Activated CD8-positive, alpha-beta memory T cell treated with anti-CD3 and anti-CD28 coated beads for 48 hours (primary cell): ENCODE results near the gene AKAP11.

ENCODE experiments used
- DNase-seq, 3 experiments: peaks; one replicate each; pipeline ENCODE4 v3.0.0-alpha.2; 2020; ENCODE audit warnings: low read depth in 2 of 3, low spot score in 2 of 3

Gene AKAP11

GRCh38 chr13:42329239-42329638 lies 57.3 kb downstream of the AKAP11 start:
- DNase-seq = no peak

DNA sequence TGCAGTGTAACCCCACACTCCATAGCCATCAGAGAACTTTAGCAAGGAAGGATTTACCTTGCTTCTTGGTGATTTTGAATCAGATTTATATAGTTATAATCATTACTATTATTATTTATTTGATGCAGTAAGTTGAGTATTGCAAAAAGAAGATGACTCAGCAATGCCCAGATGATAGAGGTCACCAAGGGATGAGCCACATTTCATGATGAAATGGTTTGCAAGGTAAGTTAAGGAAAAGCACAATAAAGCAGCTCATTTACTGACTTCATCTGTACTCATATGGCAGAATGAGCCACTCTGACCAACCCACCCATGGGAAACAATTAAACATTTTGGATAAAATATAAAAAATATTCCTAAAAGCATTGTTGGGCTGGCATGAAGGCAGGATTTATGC lies 59.1 kb downstream of the AKAP11 start:
- DNase-seq = no peak

GRCh38 chr13:42333613-42334328 lies 61.8 kb downstream of the AKAP11 start:
- no peak for DNase-seq

- no peak for DNase-seq
Measured at GRCh38 chr13:42334329-42334706, 62.4 kb downstream of the AKAP11 start.

- no peak for DNase-seq
Measured at GRCh38 chr13:42337808-42338600, 66.1 kb downstream of the AKAP11 start.

DNA sequence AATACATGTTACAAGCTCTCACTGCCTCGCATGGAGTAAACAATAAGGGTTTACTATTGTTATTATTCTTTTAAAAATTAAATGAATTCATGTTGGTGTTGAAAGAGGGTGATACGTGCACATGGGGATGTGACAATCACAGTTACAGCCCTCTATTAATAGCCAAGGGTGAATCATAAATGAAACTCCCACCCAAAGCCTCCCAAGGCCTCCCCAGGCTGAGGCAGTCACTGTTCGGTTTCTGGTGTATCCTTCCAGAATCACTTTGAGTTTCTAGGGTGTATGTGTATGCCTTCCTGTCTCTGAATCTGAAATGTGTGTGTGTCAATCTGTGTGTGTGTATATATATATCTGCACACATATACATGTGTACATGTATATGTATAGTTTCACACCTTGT lies 73.4 kb downstream of the AKAP11 start:
- DNase-seq = no peak

GRCh38 chr13:42348576-42348975 lies 76.6 kb downstream of the AKAP11 start:
- DNase-seq = no peak

DNA sequence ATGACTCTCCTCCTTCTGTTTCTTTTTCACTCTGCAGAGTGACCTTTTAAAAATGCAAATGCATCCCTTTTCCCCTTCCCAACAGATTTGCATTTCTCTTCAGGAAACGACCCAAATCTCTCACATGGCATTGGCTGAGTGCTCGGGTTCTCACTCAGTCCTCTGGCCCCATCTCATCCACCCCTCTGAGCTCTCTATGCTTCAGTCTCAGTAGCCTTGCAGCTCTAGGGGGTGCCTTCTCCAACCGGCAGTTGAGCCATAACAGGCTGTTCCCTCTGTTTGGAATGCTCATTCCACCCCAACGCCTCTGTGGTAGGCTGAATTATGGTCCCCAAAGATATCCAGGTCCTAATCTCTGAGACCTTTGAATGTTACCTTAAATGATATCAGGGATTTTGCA lies 78.2 kb downstream of the AKAP11 start:
- no peak for DNase-seq

- DNase-seq = no peak
Measured at GRCh38 chr13:42354241-42355091, 82.5 kb downstream of the AKAP11 start.

DNA sequence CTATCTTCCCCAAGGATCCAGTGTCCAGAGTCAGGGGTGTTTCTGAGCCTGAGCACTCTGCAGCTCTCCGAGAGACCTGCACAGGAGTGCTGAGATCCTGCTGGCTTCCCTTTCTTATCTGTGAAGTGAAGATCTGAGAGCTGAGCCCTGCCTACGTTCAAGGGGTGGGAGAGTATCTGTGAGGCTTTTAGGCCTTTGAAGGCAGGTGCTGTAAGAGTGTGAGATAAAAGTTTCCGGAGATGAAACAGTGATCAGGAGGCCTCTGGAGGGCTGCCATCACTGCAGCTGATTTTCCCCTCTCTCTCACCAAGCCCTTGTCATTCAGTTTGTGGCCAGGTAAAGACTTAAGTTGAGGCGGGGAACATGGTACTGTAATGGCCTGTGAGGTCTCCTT lies 83.1 kb downstream of the AKAP11 start:
- DNase-seq = peak in 1 of 3 experiments; percentile 37

DNA sequence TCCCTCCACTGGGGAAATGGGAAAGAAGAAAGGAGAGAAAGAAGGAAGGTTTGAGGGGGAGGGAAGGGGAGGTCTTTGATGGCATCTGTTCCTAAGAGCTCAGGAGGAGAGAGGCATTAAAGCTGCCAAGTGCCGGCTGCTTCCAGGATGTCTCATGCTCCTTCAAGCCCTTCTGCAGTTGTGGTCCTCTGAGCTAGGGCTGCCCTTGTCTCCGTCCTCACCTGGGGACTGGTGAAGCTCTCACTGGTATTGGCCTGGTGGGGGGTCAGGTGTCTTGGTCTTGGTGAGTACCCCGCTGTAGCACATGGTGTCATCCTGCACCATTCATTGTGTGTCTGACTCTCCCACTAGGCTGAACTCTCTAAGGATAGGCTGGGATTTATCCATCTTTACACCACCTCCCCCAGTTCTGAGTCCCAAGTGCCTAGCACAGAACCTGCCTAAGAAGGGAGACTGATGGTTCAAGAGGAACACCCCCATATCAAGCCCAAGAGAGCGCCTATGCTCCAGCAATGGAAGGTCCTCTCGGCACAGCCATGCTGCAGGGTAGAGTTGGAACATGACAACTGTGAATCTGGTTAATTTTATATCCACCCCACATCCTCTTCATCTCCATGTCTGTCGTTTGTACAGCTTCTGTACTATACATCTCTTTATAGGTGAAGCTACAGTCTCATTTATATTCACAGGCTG lies 83.7 kb downstream of the AKAP11 start:
- DNase-seq = no peak

DNA sequence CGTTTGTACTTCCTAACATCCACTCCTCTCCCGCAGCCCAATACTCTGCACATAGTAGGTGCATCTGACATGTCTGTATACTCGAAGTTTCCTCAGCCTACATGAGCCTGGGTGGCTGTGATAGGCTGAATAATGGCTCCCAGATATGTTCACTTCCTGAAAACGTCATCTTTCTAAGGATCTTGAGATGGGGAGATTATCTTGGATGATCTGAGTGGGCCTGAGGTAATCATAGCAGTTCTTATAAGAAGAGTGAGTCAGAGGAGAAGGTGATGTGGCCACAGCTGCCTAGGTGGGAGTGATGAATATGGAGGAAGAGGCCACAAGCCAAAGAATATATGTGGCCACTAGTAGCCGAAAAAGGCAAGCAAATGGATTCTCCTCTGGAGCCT lies 84.2 kb downstream of the AKAP11 start:
- no peak for DNase-seq

DNA sequence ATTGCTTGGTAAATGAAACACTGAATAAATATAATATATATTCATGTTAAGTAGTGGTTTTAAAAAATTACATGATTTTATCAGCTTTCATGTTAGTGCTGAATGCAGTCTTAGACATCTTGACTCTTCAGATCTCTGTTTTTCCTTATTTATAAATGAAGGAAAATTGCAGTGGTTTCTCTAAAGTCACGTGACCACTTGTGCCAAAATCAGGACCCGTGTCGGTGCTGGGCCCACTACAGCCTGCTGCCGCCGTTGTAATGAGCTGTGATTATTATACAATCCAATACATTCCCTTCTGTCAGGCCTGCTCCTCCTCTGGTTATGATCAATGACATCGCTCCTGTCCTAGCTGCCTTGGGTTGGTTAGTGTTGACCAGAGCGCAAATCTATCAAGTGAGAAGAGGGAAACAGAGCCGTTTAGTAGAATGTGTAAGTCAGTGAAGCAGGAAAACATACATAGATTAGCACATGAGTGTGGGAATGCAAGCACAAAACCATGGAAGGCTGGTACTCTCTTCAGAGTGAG lies 88.2 kb downstream of the AKAP11 start:
- DNase-seq = no peak

DNA sequence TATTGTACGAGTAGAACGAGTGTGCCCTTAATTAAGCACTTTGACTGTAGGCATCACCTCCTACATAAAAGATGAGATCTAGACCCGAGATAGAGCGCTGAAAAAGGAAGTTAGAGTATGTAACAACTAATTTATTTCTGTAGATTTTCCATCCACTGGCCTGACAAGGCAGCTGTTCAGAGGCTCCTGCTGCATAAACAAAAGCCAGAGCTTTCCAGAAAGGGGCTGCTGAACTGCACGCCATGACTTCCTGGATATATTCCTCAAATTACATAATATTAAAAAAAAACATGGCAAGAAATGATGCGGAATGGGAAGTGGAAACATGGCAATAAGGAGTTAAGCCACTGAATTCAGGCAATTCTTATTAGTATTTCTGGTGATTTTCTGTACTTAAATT lies 89.7 kb downstream of the AKAP11 start:
- no peak for DNase-seq

DNA sequence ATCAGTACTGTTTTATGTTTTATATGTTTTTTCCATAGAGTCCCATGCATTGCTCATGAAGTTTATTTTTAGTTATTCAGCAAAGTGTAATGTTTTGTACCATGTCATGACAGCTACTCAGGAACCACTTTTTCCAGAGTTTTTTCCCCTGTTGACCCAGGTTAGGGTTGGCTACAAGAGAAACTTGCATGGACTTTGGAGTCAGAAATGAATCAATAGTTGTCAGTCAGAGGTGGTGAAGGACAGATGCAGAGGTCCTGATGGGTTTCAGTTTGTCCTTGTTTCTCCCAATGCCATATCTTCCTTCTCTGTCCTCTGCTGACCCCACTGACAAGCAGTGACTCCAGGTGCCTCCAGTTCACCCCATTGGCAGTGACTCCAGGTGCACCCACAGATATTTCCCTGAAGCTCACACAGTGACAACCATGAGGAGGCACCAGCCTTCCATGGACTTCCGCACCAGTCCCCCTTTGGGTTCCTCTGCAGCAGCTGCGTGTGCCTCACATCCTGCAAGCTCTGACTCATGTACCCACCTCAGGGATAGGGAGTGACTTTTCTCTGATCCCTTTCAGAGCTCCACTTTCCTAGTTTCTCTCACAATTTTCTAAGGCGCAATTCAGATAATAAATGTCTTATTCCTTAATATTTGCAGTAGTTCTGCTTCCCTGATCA lies 92.1 kb downstream of the AKAP11 start:
- no peak for DNase-seq

GRCh38 chr13:42364613-42365000 lies 92.7 kb downstream of the AKAP11 start:
- no peak for DNase-seq

DNA sequence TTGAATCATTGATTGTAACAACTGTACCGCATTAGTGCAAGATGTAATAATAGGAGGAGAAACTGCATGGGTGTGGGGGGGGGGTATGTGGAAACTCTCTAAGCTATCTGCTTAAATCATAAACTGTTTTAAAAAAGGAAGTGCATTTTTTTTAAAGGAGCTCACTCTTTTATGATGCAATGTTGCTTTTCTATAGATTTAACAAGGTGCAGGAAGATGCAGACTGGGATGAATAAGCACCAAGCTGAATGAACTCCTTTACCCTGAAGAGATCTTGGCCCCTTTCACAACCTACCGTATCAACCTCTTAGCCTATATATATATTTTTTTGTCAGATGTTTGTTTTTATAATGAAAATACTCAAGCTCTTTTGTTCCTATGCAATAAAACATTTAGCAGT lies 95.9 kb downstream of the AKAP11 start:
- no peak for DNase-seq

DNA sequence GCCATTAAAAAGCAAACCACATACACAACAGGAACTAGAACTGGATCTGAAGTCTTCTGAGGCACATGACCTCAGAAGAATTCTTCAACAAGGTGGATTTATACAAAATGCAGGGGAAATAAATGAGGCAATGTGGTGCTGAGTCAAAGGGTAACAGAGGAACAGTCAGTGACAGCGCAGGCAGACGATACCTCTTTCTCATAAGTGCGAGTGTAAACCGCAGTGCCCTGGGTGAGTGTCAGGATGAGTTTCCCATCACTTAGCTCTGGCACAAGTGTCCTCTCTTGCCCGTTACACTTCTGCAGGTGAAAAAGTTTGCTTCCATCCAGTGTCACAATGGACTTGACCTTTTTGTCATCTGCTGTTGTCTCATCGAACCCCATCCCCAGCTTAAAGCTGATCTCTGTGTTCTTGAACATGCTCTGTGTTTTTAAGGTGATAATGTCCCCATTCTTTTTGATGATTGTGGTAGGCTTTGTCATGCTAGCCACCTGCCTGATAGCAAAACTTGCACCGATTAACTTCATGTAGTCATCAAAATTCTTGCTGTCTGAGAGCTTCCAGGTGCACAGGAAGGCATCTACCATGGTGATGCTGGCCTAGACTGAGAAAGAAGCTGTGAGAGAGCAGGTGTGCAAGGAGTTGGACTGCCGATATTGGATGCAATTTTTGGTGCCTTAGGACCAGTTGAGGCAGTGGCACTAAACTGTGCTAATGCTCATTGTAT lies 97.3 kb downstream of the AKAP11 start:
- no peak for DNase-seq

DNA sequence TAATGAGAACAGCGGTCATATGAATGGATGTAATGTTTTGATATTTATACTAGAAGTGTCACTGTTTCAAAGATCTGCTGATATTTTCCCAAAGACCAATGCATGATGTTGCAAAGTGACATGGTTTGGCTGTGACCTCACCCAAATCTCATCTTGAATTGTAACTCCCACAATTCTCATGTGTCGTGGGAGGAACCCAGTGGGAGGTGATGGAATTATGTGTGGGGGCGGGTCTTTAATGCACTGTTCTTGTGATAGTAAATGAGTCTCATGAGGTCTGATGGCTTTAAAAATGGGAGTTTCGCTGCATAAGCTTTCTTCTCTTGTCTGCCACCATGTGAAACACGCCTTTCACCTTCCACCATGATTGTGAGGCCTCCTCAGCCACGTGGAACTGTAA lies 98.3 kb downstream of the AKAP11 start:
- no peak for DNase-seq
